Measurements from ENCODE around the gene ADGRL3. TPM values are rescaled to one million over a fixed set of nuclear protein-coding genes. Genes with fewer than 3 reads are reported as not detected.

Gene ADGRL3
- total RNA-seq, 1 donor from 2014 or later = 31.3 TPM

GRCh38 chr4:61663310-61663709, 463.2 kb downstream of the ADGRL3 start:
- Histone ChIP-seq H3K4me2 (ENCODE audit: low read length) (no peak overlapping the region), H3K9me3 (ENCODE audit: insufficient read depth, low read depth, low read length) (peaks cover 4% of the 10 kb centered on the region), H3K79me2 (ENCODE audit: insufficient read depth, low read length) (no peaks in the 10 kb centered on the region), H3K36me3 (ENCODE audit: insufficient read depth, low read length) (no peaks in the 10 kb centered on the region), H3K9ac (ENCODE audit: low read length) (no peak overlapping the region), H4K20me1 (ENCODE audit: insufficient read depth, low read length) (no peaks in the 10 kb centered on the region), H2AFZ (ENCODE audit: low read depth, low read length) (no peak overlapping the region), H3K27me3 (ENCODE audit: insufficient read depth, low read length) (no peaks in the 10 kb centered on the region), H3K4me3 (ENCODE audit: insufficient read depth, low read depth, low read length) (no peak overlapping the region), H3K4me1 (ENCODE audit: insufficient read depth, low read length) (no peaks in the 10 kb centered on the region), H3K27ac (ENCODE audit: low read depth, low read length) (no peak overlapping the region)
- no peak for DNase-seq (ENCODE audit: low read depth)
- no peaks in the 10 kb centered on the region for H3K36me3 Mint-ChIP-seq (ENCODE audit: low read depth, unreplicated experiment)
- no peak for FAIRE-seq
- TF ChIP-seq CTCF (IDR thresholded peaks at IDR 0.05; ENCODE audit: insufficient read depth, low read depth, low read length) (no peak), EZH2 (IDR thresholded peaks at IDR 0.05; ENCODE audit: insufficient read depth, low read length) (no peak)
- no peaks in the 10 kb centered on the region for H3K4me1 Mint-ChIP-seq (ENCODE audit: low read depth, unreplicated experiment)
- no peaks in the 10 kb centered on the region for H3K9me3 Mint-ChIP-seq (ENCODE audit: unreplicated experiment)
- no peak overlapping the region for H3K27ac Mint-ChIP-seq (ENCODE audit: unreplicated experiment)
- H3K4me3 Mint-ChIP-seq (ENCODE audit: unreplicated experiment) = no peak overlapping the region
- H3K27me3 Mint-ChIP-seq (ENCODE audit: low read depth, unreplicated experiment) = no peaks in the 10 kb centered on the region

GRCh38 chr4:61665649-61666048, 465.5 kb downstream of the ADGRL3 start:
- no peak for FAIRE-seq
- DNase-seq (ENCODE audit: low read depth) = no peak
- H3K27me3 ChIP-seq (ENCODE audit: insufficient read depth, low read length) = no peaks in the 10 kb centered on the region
- no peak overlapping the region for H2AFZ ChIP-seq (ENCODE audit: low read depth, low read length)
- no peaks in the 10 kb centered on the region for H3K4me1 Mint-ChIP-seq (ENCODE audit: low read depth, unreplicated experiment)
- H3K4me1 ChIP-seq (ENCODE audit: insufficient read depth, low read length) = no peaks in the 10 kb centered on the region
- H3K36me3 ChIP-seq (ENCODE audit: insufficient read depth, low read length) = no peaks in the 10 kb centered on the region
- no peaks in the 10 kb centered on the region for H3K27me3 Mint-ChIP-seq (ENCODE audit: low read depth, unreplicated experiment)
- H3K9ac ChIP-seq (ENCODE audit: low read length) = no peak overlapping the region
- H3K4me2 ChIP-seq (ENCODE audit: low read length) = no peak overlapping the region
- no peaks in the 10 kb centered on the region for H3K9me3 Mint-ChIP-seq (ENCODE audit: unreplicated experiment)
- TF ChIP-seq CTCF (IDR thresholded peaks at IDR 0.05; ENCODE audit: insufficient read depth, low read depth, low read length) (no peak), EZH2 (IDR thresholded peaks at IDR 0.05; ENCODE audit: insufficient read depth, low read length) (no peak)
- peaks cover 4% of the 10 kb centered on the region for H3K9me3 ChIP-seq (ENCODE audit: insufficient read depth, low read depth, low read length)
- no peaks in the 10 kb centered on the region for H4K20me1 ChIP-seq (ENCODE audit: insufficient read depth, low read length)
- no peaks in the 10 kb centered on the region for H3K79me2 ChIP-seq (ENCODE audit: insufficient read depth, low read length)
- H3K4me3 Mint-ChIP-seq (ENCODE audit: unreplicated experiment) = no peak overlapping the region
- H3K4me3 ChIP-seq (ENCODE audit: insufficient read depth, low read depth, low read length) = no peak overlapping the region
- H3K27ac ChIP-seq (ENCODE audit: low read depth, low read length) = no peak overlapping the region
- H3K36me3 Mint-ChIP-seq (ENCODE audit: low read depth, unreplicated experiment) = no peaks in the 10 kb centered on the region
- H3K27ac Mint-ChIP-seq (ENCODE audit: unreplicated experiment) = no peak overlapping the region

GRCh38 chr4:61666244-61666643, 466.1 kb downstream of the ADGRL3 start:
- no peaks in the 10 kb centered on the region for H3K36me3 Mint-ChIP-seq (ENCODE audit: low read depth, unreplicated experiment)
- H3K36me3 ChIP-seq (ENCODE audit: insufficient read depth, low read length) = no peaks in the 10 kb centered on the region
- H3K4me3 Mint-ChIP-seq (ENCODE audit: unreplicated experiment) = no peak overlapping the region
- H3K27me3 ChIP-seq (ENCODE audit: insufficient read depth, low read length) = no peaks in the 10 kb centered on the region
- peak; percentile 15 for DNase-seq (ENCODE audit: low read depth)
- H3K9me3 Mint-ChIP-seq (ENCODE audit: unreplicated experiment) = peaks cover 5% of the 10 kb centered on the region
- no peaks in the 10 kb centered on the region for H3K79me2 ChIP-seq (ENCODE audit: insufficient read depth, low read length)
- H3K4me1 Mint-ChIP-seq (ENCODE audit: low read depth, unreplicated experiment) = no peaks in the 10 kb centered on the region
- H3K27ac Mint-ChIP-seq (ENCODE audit: unreplicated experiment) = no peak overlapping the region
- no peak overlapping the region for H3K4me3 ChIP-seq (ENCODE audit: insufficient read depth, low read depth, low read length)
- no peaks in the 10 kb centered on the region for H3K27me3 Mint-ChIP-seq (ENCODE audit: low read depth, unreplicated experiment)
- no peak overlapping the region for H3K27ac ChIP-seq (ENCODE audit: low read depth, low read length)
- H3K9ac ChIP-seq (ENCODE audit: low read length) = no peak overlapping the region
- TF ChIP-seq EZH2 (IDR thresholded peaks at IDR 0.05; ENCODE audit: insufficient read depth, low read length) (no peak), CTCF (IDR thresholded peaks at IDR 0.05; ENCODE audit: insufficient read depth, low read depth, low read length) (no peak)
- H2AFZ ChIP-seq (ENCODE audit: low read depth, low read length) = no peak overlapping the region
- H3K4me1 ChIP-seq (ENCODE audit: insufficient read depth, low read length) = no peaks in the 10 kb centered on the region
- H3K4me2 ChIP-seq (ENCODE audit: low read length) = no peak overlapping the region
- no peaks in the 10 kb centered on the region for H4K20me1 ChIP-seq (ENCODE audit: insufficient read depth, low read length)
- H3K9me3 ChIP-seq (ENCODE audit: insufficient read depth, low read depth, low read length) = peaks cover 4% of the 10 kb centered on the region
- no peak for FAIRE-seq
